Astrocyte (in vitro differentiated cells and primary cell): ENCODE results near the gene SETD2.

Experiments used
- CTCF ChIP-seq: IDR thresholded peaks from 2 replicates; pipeline ENCODE4 v1.5.1; 2011; ENCODE audit warnings: low read depth, mild to moderate bottlenecking, inconsistent platforms, low read length, moderate library complexity; ENCODE audit not compliant: insufficient read depth
- EZH2 ChIP-seq: IDR thresholded peaks from 2 replicates; pipeline ENCODE4 v1.6.1; 2012; ENCODE audit warnings: mild to moderate bottlenecking, low read length, inconsistent platforms; ENCODE audit not compliant: insufficient read depth

- no peak for TF ChIP-seq CTCF
- TF ChIP-seq EZH2 = no peak
Observed at GRCh38 chr3:47089630-47090029, 74.3 kb downstream of the SETD2 start.
